Mesodermal cell (in vitro differentiated cells): ENCODE measurements around the gene DDX54.
"Not testable (repeated sequence)": the region's sequence is repeated elsewhere in the genome, so short reads cannot be mapped to it uniquely, and the experiment has no call there.

Experiments
- H3K27ac ChIP-seq: 2 replicates; pipeline ENCODE4 v1.7.0; 2013; ENCODE audit warnings: mild to moderate bottlenecking, low read depth, low read length, moderate library complexity; ENCODE audit not compliant: severe bottlenecking
- H3K36me3 ChIP-seq: 2 replicates; pipeline ENCODE4 v1.7.1; 2013; ENCODE audit warnings: mild to moderate bottlenecking, low read length, moderate library complexity; ENCODE audit not compliant: control insufficient read depth, insufficient read depth
- H3K4me1 ChIP-seq: one replicate; pipeline ENCODE4 v1.7.1; 2013; ENCODE audit warnings: mild to moderate bottlenecking, low read length; ENCODE audit not compliant: insufficient read depth, control insufficient read depth, poor library complexity, severe bottlenecking
- H3K4me3 ChIP-seq: 2 replicates; pipeline ENCODE4 v1.7.0; 2013; ENCODE audit warnings: low read length, control low read depth, mild to moderate bottlenecking; ENCODE audit not compliant: insufficient read depth, poor library complexity, severe bottlenecking; ENCODE audit errors: extremely low read depth
- H3K9me3 ChIP-seq: 2 replicates; pipeline ENCODE4 v1.7.1; 2013; ENCODE audit warnings: mild to moderate bottlenecking, low read length, moderate library complexity; ENCODE audit not compliant: control insufficient read depth
- WGBS, 2 experiments: methylation state at CpG; one replicate each; pipeline ENCODE4 v1.1.5; 2013; ENCODE audit warnings: missing lambda C conversion rate in 2 of 2; ENCODE audit not compliant: insufficient coverage in 2 of 2; 5-methylcytosine and 5-hydroxymethylcytosine counted together

DDX54 gene

DNA sequence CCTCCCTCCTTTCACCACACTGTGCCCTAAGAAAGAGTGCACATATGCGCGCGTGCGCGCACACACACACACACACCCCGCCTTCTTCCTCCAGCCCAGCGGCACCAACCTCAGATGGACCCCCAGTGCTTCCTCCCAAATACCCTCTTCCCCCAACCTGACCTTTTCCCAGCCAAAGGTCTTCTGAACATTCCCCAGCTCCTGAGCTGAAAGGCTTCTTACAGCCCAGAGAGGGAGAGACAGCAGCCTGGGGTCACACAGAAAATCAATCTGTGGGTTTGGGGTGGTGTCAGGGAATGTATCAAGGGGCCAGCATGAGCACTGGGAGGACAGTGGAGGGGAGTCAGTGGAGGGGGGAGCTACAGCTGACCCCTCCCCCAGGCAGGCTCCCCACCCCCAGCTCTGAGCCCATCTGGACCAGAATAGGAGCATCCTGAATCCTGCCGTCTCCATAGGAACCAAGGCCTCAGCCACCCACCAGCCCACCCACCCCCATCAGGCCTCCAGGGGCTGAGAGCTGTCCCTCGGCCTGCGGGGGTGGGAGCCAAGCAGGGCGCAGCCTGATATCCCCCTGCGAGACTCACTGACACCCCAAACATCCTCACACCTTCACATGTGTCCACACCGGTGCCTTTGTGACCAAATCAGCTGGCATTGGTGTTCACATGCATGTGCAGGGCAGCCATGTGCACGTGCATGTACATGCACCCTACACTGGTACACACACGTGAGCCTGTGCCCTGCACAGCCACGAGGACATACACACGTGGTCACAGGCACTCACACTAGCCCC, 55.4 kb downstream of the DDX54 start:
- Histone ChIP-seq H3K9me3 (no peaks in the 10 kb centered on the region), H3K27ac (no peak overlapping the region), H3K36me3 (no peaks in the 10 kb centered on the region), H3K4me3 (no peak overlapping the region), H3K4me1 (no peaks in the 10 kb centered on the region)
- WGBS, 2 experiments: 87 to 91% methylated on average over 13 to 14 of the region's 17 CpGs

DNA sequence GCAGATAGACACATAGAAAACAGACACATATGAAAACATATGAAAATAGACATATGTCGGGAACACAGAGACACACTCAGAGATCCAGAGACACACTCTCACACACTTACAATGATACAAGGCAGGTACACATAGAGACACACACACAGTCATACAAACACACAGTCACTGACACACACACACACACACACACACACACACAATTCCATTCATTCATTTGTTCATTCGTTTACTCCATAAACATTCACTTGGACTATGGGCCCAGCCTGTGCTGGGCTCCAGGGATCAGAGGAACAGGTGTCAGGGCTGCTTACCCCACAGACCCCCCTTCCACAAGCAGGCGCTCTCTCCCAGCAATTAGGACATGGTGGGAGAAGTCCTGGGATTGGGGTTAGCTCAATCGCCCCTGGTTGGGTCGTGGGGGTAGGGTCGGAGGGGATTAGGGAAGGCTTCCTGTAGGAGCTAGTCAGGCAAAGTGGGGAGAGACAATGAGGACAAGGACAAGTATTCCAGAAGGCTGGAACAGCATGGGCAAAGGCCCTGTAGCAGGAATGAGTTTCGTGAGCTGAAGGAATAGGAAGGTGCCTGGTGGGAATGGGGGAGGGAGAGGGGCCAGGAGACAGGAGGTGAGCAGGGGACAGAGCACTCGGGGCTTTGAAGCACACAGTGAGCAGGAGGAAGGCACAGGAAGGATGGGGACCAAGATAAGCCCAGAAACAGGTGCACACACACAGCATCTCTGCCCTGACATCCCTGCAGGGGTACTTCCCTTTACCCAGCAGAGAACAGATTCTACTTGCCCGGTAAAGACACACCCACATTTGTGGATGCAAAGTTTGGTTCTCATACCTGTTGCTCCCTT, 56.2 kb downstream of the DDX54 start:
- Histone ChIP-seq H3K4me1 (no peaks in the 10 kb centered on the region), H3K36me3 (no peaks in the 10 kb centered on the region), H3K9me3 (no peaks in the 10 kb centered on the region), H3K4me3 (no peak overlapping the region), H3K27ac (no peak overlapping the region)
- 44 to 63% methylated on average over 6 to 7 of the region's 9 CpGs for WGBS, 2 experiments

DNA sequence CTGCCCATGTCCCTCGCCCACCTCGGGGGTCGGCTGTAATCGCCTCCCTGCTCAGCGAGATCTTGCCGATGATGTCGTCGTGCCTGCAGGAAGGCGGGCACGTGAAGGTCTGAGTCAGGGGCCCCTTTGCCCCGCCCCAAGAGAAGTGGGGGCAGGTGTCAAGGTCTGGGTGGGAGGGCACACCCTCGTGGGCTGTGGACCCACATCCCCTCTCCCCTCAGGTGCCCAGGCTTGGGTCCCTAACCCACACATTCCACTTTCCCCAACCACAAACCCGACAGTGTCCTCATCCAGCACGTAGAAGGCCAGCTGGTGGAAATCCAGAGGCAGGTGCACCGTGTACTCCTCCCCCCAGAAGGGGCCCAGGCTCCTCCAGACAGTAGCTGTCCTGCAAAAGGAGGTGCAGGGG, 57.5 kb downstream of the DDX54 start:
- WGBS, 2 experiments: 34 to 51% methylated on average over 8 to 10 of the region's 15 CpGs
- Histone ChIP-seq H3K9me3 (no peaks in the 10 kb centered on the region), H3K36me3 (no peaks in the 10 kb centered on the region), H3K4me3 (no peak overlapping the region), H3K27ac (no peak overlapping the region), H3K4me1 (no peaks in the 10 kb centered on the region)

DNA sequence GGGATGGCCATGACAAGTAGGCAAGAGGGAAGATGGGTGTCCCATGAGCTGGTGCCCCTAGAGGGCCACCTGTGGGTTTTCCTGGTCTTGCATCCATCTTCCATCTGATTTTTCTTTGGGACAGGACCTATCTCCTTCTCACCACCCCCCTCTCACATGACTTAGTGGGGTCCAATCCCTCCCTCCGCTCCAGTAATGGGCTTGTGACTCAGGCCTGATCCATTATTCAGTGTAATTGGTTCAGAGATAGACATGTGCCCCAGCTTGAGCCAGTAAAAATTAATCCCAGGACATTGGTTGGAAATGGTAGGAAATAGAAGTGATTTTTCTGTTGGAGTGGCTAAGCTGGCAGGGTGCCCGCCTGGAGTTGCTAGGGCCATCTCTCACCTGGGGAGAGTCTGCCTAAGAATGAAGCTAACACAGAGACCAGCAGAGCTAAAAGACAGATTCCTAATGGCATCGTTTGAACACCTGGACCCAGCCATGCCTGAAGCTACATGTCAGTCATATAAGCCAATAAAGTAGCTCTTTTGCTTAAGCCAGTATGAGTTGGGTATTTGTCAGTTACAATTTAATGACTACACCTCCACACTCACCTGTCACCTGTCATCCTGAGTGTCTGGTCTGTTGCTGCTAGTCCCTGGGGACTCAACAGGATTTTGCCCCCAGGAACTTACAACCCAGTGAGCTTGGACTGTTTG, 64.5 kb downstream of the DDX54 start:
- Histone ChIP-seq H3K4me1 (no peaks in the 10 kb centered on the region), H3K36me3 (no peaks in the 10 kb centered on the region), H3K27ac (no peak overlapping the region), H3K9me3 (no peaks in the 10 kb centered on the region), H3K4me3 (no peak overlapping the region)
- WGBS, 2 experiments: 67 to 92% methylated on average over 2 to 3 of the region's 3 CpGs

DNA sequence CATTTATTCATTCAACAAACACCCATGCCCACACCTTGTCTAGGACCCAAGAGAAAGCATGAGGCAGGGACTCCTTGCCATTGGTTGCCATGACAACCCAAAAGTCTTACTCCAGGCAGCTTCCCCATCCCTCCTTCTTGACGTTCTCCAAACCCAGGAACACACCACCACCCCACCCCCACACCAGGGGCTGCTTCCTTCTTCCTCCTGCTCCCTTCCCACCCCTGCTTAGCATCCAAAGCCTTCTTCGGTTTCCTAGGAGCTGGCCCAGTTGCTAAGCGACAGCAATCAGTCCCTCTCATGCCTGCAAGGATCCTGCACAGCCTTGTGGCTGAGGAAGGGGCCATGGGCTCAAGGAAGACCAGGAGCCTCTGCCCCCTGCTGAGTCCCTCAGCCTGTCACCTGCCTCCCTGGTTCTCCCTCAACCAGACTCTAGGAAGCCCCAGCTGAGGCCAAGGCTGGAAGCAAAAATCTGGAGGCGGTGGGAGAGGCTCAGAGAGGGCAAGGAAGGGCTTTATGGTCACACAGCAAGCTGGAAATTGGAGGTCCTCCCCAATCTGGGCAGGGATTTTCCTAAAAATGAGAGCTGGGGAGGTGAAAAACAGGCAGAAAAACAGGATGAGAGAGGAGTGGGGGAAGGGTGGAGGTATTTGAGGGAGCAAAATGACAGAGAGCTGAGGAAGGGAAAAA, 65.2 kb downstream of the DDX54 start:
- WGBS, 2 experiments: 48 to 60% methylated on average over 2 to 3 of the region's 4 CpGs
- no peak overlapping the region for H3K4me3 ChIP-seq
- H3K4me1 ChIP-seq: no peaks in the 10 kb centered on the region
- no peaks in the 10 kb centered on the region for H3K36me3 ChIP-seq
- no peaks in the 10 kb centered on the region for H3K9me3 ChIP-seq
- H3K27ac ChIP-seq: no peak overlapping the region

DNA sequence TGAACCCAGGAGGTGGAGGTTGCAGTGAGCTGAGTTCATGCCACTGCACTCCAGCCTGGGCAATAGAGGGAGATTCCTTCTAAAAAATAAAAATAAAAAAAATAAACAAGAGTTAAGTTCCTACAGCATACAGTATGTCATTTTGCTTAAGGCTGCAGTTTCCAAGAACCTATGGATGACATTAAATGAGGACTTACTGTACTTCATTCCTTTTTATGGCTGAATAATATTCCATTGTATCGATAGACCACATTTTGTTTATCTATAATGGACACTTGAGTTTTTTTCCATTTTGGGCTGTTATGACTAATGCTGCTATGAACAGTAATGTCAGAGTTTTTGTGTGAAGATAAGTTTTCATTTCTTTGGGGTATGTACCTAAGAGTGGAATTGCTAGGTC, 67.1 kb downstream of the DDX54 start:
- no peaks in the 10 kb centered on the region for H3K9me3 ChIP-seq
- no peak overlapping the region for H3K27ac ChIP-seq
- no peak overlapping the region for H3K4me3 ChIP-seq
- no CpG with 5 or more reads among the region's 1 CpG for WGBS, 2 experiments
- no peaks in the 10 kb centered on the region for H3K4me1 ChIP-seq
- H3K36me3 ChIP-seq: no peaks in the 10 kb centered on the region

DNA sequence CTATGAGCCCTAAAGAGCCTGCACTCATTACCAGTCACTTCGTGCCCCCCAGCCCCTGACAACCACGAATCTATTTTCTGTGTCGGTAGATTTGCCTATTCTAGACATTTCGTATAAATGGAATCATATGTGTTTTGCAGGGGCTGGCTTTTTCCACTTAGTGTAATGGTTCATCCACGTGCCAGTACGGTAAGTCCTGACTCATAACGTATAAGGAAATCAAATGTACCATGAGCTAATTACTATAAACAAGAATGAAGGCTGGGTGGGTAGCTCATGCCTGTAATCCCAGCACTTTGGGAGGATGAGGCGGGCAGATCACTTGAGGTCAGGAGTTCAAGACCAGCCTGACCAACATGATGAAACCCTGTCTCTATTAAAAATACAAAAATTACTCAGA, 67.6 kb downstream of the DDX54 start:
- H3K9me3 ChIP-seq, H3K27ac ChIP-seq, H3K36me3 ChIP-seq, H3K4me3 ChIP-seq, H3K4me1 ChIP-seq: not testable (repeated sequence)
- 86% methylated on average over 4 to 7 of the region's 8 CpGs for WGBS, 2 experiments

DNA sequence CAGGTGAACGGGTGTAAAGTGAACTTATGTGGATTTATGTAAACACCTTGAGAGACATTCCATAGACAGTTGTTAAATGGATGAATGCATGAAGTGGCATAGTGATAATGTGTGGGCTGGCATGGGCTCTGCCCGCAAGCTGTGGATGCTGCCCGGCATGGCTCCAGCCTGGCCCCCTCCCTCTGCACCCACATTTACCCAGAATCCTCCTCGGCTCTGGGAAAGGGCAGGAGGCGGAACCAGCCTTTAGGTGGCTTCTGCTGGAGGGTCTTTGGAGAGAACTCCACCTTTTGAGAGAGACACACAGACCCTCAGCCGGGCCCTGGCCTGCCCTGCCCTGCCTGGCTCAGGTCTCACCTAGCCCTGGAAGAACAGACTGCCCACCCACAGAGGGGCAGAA, 68.4 kb downstream of the DDX54 start:
- Histone ChIP-seq H3K36me3 (no peaks in the 10 kb centered on the region), H3K4me1 (no peaks in the 10 kb centered on the region), H3K27ac (no peak overlapping the region), H3K4me3 (no peak overlapping the region), H3K9me3 (no peaks in the 10 kb centered on the region)
- WGBS, 2 experiments: 60 to 77% methylated on average over 2 of the region's 6 CpGs

DNA sequence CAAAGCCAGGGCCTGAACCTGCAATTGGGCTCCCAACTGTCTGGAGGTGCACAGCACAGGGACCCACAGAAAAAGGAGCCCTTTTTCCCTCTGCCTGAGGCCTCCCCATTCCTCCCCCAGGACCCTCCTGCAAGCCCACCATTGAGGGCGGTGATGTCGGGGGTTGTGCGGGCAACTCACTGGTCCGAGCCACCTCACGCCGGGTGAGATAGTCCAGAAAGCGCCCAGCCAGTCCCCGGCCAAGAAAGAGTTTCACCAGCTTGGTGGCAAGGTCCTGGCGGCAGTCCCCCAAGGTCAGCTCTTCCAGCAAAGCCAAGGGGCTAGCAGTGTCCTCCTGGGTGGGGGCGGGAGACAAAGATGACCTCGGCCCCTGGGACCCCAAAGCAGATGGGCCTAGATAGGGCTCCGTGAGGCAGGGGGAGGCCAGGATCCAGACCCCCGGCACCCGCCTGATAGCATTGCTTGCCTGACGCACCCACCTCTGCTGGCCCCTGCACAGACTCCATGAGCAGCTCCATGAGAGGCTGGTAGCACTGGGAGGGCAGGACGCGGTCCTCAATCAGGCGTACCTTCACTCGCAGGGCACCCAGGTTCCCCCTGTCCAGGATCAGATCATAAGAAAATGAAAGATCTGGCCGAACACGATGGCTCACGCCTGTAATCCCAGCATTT, 69.7 kb downstream of the DDX54 start:
- H3K4me1 ChIP-seq: no peaks in the 10 kb centered on the region
- no peak overlapping the region for H3K4me3 ChIP-seq
- WGBS, 2 experiments: 85 to 86% methylated on average over 17 to 22 of the region's 22 CpGs
- no peak overlapping the region for H3K27ac ChIP-seq
- no peaks in the 10 kb centered on the region for H3K9me3 ChIP-seq
- H3K36me3 ChIP-seq: no peaks in the 10 kb centered on the region
